Left colon (tissue), 2 donors: ENCODE data around the gene CCDC112. TPM values are rescaled to one million over a fixed set of nuclear protein-coding genes. Genes with fewer than 3 reads are reported as not detected.
"Not testable (repeated sequence)": the region's sequence is repeated elsewhere in the genome, so short reads cannot be mapped to it uniquely, and the experiment has no call there.

ENCODE experiments used
- ATAC-seq: fragments of 200-7000 bp; cut with Tn5 transposase; one replicate; pipeline ENCODE4 v1.9.1; 2020; ENCODE audit warnings: mild to moderate bottlenecking, moderate library complexity
- DNase-seq, 2 donors: peaks; one replicate each; pipeline ENCODE4 v3.0.0-alpha.2; 2020
- intact Hi-C, 2 donors: fragments of 100-400 bp; cut with DNase I in 1 of 2; cut with micrococcal nuclease in 1 of 2; formaldehyde crosslinking; loops; one replicate each; pipeline versions ENCODE4 v1.11.2 to v1.14.0; 2022; cut with DNase I, micrococcal nuclease
- long read RNA-seq: library from polyadenylated mRNA; unstranded; transcript quantifications from one replicate; pipeline ENCODE4 v2.0.0, GENCODE V29; 2021
- total RNA-seq, 2 donors: library from RNA; stranded (reverse); fragmentation: NEBNext Ultra II Directional; extraction: Animal tissue kit (Norgen Biotek cat#: 25700); gene quantifications; one replicate each; pipeline ENCODE4 v1.2.1, GENCODE V29; 2021
- donor health status: DM: no; HTN: no; CAD: no.
- donor health status: DM: yes; HTN: yes; CAD: no.

CCDC112 gene, protein sequence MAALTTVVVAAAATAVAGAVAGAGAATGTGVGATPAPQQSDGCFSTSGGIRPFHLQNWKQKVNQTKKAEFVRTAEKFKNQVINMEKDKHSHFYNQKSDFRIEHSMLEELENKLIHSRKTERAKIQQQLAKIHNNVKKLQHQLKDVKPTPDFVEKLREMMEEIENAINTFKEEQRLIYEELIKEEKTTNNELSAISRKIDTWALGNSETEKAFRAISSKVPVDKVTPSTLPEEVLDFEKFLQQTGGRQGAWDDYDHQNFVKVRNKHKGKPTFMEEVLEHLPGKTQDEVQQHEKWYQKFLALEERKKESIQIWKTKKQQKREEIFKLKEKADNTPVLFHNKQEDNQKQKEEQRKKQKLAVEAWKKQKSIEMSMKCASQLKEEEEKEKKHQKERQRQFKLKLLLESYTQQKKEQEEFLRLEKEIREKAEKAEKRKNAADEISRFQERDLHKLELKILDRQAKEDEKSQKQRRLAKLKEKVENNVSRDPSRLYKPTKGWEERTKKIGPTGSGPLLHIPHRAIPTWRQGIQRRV
- 10 to 100 TPM in 1 of 2 donors, 1 to 10 TPM in 1; 8.4 to 10.8 TPM for total RNA-seq
- long read RNA-seq, partial matches to known transcripts = 4 of 11 reads
- long read RNA-seq, other reads (novel, unspliced or antisense) = 3 of 11 reads

DNA sequence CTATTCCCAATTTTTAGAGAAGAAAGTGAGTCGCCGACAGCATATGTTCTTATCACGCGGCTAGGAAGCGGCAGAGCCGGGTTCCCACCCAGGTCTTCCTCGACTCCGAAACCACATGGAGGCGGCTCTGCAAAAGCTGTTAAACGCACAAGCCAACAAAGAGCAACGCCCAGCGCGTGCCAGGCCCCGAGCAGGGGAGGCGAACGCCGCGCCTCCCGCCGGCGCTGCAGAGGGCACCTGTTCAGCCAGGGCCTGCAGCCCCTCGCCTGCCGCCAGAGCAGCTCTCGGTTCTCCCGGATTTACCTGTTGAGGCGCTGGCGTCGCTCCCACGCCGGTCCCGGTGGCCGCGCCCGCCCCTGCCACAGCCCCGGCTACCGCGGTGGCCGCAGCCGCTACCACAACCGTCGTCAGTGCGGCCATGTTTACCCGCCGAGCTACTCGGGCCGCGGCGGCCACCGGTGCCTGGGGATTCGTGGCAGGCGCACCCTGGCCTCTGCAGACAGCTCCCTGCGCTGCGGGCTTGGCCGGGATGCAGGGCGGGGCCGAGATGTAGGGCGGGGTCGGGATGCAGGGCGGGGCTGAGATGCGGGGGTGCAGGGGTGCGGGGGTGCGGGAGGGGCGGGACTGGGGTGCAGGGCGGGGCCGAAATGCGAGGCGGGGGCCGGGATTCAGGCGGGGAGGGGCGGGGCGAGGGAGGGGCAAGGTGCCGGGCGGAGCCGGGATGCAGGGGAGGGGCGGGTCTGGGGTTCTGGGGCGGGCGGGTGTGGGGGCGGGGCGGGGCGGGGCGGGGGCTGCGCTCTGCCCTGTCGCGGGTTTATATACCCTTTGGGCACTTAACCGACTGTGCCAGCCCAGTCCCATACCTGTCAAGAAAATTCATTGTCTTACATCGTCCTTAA lies at the start of gene CCDC112:
Gene CCDC112 (minus strand): TSS at position 531 of the 899 bp plus-strand sequence. CDS start 111 bp downstream, at position 420.
- intact Hi-C loops = no loop called here
- ATAC-seq (peak; percentile 88), DNase-seq (peak; percentile 88 to 91)

DNA sequence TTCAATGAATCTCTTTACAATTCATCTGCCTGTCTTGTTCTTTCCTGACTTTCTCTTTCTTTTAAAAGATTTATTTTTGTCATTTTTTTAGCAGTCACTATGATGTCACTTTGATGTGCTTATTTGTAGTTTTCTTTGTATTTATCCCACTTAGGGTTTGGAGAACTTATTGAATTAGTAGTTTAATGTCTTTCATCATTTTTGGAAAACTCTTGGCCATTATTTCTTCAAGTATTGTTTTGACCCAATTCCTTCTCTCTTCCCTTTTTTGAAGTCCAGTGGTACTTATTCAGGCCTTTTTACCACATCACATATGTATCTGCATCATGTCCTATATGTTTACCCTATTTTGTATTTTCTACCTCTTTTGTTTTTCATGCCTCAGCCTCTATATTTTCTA lies 48.9 kb upstream of the CCDC112 start:
- intact Hi-C loops = no loop called here
- ATAC-seq (no peak), DNase-seq (no peak)

DNA sequence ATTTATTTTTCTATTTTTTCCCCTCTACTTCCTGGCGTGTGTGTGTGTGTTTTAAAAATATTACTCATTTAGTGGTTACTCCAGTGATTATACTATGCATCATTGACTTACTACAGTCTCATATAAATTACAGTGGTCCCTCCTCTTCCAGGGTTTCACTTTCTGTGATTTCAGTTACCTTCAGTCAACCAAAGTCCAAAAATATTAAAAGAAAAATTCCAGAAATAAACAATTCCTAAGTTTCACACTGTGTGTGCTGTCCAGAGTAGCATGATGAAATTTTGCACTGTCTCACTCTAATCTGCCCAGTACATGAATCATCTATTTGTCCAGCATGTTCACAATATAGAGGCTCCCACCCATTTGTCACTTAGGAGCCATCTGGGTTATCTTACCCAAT lies 47.4 kb upstream of the CCDC112 start:
- intact Hi-C loops = no loop called here
- ATAC-seq (peak; percentile 43), DNase-seq (no peak)

DNA sequence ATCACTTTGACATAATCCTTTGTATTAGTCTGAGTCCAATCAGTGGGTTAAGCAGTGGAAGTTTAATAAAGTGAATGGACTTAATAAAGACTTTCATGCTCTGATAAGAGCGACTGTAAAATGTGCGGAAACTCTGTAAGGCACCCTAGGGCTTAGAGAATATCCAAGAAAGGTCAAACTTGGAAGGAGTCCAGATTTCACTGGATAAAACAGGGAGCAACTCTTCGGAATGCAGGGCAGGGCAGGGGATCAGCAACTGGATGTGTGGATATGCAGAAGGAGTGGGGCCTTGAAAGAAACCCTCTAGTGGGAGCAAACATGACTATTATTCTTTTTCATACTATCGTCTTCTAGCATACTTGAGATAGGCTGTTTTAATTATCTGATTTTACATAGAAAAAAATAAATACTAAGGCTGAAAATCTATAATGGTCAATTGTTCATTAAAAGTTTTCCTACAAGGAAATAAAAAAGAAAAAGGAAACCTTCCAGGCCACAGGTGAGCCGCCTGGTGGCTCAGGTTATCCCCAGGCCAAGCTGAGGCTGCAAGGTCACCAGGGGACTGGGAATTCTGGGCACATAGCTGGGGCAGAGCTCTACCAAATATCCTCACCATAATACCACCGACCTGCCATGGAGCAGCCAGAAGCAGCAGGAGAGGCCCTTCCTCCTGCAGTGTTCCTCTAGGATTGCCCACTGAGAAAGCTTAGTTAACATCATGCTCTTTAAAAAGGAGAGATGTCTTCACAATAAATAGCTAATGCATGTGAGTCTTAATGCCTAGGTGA lies 46.3 kb upstream of the CCDC112 start:
- no peak for DNase-seq
- no peak for ATAC-seq
- intact Hi-C loops = no loop called here

DNA sequence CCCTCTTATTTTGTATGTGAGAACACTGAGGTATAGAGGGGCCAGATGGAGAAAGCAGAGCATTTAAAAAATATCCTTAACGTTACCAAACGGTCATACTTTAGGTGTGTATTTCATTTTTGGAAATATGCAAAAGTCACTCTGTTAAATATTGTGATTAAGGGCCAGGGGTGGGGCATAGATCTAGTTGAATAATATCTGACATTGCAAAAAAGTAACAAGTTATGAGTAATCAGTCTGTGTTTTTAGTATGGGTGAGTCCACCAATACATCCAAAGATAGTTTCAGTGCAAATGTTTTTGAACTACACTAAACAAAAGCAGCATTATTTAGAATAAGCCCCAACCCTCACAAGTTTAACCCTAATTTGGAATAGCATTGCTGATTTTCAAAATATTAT lies 45.3 kb upstream of the CCDC112 start:
- DNase-seq (no peak), ATAC-seq (no peak)
- intact Hi-C loops = no loop called here

DNA sequence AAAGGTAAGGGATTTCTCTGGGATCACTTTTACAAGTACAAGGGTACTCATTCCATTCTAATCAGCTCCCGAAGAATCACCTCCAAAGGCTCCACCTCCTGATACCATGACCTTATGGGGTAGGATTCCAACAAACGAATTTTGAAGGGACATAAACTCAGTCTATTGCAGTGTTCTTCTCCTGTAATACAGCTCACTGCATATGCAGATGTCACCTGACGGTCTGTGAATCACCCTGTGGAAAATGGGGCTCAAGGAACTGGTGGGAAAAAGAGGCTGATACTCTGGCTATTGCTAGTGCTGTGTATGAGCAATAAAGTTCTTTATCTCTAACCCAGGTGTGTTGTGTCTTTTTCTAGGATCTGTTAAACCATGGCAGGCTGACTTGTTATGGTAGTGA lies 42.4 kb upstream of the CCDC112 start:
- ATAC-seq = no peak
- DNase-seq = no peak
- intact Hi-C loops = no loop called here

DNA sequence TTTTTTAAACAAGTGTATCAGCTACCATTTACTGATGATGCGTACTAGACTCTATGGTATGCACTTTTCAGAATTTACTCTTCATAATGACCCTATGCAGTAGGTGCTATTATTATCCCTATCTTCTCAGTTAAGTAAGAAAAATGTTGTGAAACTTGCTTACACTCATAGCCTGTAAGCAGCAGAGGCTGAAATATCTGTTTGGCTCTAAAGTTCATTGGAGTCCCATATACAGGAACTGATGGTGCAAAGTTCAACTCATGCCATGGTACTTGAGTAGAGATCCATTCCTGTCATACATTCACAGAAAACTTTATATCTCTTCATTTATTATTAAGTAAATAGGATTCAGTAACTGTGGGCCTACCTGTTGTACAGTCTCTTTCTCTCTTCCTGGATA lies 41.4 kb upstream of the CCDC112 start:
- intact Hi-C loops = no loop called here
- ATAC-seq = peak; percentile 99
- no peak for DNase-seq

DNA sequence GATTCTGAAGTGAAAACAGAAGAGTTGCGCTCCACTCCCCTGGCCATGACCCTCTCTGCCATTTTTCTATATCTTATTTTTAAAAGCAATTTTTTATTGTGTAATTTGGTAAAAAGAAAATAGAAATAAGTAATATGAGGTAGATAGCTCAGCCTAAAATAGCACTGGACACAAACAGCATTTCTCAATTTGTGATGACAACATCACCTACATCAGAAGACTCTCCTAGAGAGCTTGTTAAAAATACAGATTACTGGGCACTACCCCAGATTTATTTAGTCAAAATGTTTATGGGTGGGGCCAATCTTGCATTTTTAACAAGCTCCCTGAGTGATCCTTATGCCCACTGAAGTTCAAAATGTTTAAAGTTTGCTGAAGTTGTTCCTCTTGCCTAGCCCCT lies 40.5 kb upstream of the CCDC112 start:
- intact Hi-C loops = no loop called here
- DNase-seq (no peak), ATAC-seq (no peak)

DNA sequence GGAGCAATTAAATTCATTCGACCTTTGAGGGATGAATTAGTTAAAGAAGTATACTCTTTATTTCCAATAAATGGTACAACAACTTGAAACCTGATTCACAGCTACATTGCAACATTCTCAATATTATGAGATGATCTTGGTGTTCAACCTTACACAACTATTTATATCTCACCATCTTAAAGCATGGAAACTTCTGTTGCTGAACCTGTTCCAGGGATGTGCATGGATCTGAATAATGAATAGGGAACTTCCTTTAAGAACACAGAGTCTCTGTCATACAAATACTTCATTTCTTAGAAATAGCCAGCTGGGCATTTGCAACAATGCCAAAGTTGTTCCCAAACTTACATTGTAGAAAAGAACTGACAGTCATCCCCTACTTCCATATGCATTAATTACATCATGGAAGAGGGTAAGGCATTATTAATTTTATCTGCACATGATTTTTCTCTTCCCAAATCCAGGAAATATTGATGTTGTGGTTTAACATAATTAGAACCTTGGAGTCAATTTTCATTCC lies 39.8 kb upstream of the CCDC112 start:
- ATAC-seq (no peak), DNase-seq (no peak)
- intact Hi-C loops = no loop called here

DNA sequence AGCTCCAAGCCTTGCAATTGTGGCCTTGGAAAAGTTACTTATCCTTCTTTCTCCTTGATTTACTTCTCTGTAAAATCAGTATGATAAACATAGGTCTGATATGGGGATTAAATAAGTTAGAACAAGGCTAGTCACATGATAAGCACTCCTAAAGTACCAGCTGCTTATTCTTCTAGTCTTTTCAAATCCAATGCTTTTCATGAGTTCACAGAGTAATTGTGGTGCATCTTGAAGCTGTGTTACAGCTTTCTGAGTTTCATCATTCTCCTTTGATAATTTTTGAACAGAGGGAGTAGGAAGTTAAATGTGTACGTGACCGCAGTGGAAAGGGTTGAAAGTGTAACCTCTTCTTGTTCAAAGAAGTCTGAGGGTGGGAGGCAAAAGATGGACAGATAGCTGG lies 38.8 kb upstream of the CCDC112 start:
- DNase-seq (no peak), ATAC-seq (no peak)
- intact Hi-C loops = no loop called here

DNA sequence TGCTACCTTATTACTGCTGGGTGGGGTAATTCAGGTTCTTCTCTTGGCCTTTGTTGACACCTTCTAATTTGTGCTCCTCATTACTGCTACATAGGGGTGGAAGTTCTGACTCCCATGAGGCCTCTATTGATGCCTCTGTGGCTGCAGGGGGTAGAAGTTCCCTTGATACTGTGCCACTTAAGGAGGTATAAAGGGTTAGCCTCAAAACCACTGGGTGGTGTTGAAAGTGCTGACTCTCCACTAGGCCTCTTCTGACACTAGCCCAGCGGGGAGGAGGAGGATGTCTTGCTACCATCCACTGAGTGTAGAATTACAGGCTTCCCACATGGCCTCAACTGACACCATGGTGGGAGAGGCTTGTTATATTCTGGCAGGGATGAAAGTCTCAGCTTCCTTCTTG lies 36.7 kb upstream of the CCDC112 start:
- ATAC-seq (no peak), DNase-seq (no peak)
- intact Hi-C loops = no loop called here

DNA sequence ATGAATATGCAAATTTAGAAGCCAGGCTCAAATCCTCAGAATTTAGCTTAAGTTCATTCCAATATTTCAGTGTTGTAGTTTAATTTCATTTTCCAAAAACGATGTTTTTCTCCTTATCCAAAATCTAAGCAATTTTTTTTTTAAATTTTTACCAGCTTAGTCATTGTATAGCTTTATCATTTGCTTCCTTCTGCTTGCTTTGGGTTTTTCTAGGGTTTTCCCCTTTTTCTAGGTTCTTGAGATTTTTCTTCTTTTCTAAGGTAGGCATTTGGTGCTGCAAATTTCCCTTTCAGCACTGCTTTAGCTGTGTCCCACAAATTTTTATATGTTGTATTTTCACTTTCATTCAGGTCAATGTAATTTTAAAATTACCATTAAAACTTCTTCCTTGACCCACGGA lies 34.4 kb upstream of the CCDC112 start:
- intact Hi-C loops = no loop called here
- no peak for ATAC-seq
- DNase-seq = no peak

DNA sequence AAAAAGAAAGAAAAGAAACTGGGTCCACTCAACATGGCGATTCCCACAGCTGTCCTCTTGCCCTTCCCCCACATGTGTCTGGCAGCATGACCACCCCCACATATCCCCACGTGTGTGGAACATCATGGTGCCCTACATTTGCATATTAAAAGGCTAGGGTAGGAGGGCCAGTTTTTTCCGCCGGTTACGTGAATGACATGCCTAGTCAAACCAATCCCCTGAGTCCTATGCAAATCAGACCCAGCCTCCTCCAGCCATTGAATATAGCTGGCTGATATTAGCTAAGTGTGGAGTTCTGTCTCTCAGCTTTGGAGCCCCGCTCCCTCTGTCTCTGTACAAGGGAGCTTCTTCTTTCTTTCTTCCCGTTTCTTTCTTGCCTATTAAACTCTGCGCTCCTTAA lies 33.0 kb upstream of the CCDC112 start:
- DNase-seq (no peak), ATAC-seq (no peak)

DNA sequence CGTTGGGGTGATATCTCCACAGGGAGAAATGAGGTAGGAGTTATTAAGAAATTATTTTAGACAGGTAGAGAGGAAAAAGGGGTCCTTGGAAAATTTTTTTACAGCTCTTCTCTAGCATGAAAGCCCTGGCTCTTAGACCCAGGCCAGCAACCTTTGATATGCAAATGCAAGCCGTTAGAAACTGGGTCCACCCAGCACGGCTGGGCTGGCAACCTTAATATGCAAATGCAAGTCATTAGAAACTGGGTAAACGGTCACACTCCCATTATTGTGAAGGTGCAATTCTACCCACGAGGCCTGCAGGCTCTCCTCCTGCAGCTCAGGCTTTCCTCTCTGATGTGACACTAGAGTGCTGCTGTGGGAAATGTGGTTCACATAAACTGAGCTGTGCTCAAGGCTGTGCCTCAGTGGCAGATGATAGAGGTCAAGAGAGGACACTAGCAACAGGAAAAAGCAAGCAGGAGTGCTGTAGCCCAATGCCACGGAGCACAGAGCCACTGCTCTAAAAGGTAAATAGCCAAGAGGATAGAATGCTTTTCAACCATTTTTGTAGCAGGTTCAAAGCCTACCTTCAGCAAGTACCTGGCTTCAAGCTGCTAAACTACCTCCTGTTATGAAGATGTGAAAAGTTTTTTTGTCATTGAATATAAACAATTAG lies 32.3 kb upstream of the CCDC112 start:
- DNase-seq = peak in 1 of 2 donors; percentile 17
- intact Hi-C loops = not testable (repeated sequence)
- ATAC-seq = peak; percentile 76

More for the DNA sequence above, 33.0 kb upstream of the CCDC112 start:
- intact Hi-C loops = no loop called here

DNA sequence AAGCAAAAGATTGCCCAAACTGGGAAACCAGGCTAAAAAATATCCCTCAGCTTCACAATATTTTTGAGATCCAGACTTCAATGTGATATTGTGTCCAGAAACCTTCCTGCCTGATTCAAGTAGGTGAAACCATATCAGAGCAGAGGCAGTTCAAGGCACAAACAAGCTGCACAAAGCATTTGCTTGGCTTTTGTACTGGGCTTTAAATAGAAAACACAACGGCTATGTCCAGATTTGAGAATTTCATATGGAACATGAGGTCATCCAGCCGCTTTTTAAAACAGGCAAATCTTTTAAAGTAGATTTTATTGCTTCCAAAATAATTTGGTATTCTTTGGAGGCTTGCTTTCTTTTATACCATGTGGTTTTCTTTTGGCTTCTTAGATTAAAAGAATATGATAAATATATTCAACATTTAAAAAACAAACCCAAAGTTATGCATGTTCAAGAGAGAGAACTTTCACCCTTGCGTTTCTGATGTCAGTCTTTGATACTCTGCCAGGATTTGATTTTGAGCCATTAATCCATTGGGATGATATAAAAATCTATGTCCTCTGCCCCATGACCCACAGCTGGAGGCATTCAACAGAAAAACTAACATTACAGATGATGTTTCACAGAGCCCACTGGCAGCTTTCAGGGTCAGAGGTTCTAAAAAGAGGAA lies 29.0 kb upstream of the CCDC112 start:
- DNase-seq (no peak), ATAC-seq (no peak)
- intact Hi-C loops = no loop called here

DNA sequence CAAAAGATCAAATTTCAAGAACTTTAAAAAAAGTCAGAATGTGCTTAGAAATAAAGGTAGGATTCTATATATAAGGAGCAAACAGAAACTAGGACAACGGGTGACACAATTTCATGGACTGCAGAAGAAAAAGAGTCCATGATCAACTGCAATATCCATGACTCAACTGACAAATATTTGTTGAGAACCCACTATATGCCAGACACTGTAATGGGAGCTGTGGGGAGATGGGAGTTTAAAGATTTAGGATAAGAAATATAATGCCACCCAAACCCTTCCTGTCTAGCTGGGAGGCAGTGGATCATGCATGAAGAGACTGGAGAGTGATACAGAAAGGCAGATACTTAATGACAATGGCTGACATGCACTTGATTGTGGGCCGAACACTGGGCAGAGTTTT lies 27.6 kb upstream of the CCDC112 start:
- ATAC-seq (no peak), DNase-seq (no peak)
- intact Hi-C loops = no loop called here

DNA sequence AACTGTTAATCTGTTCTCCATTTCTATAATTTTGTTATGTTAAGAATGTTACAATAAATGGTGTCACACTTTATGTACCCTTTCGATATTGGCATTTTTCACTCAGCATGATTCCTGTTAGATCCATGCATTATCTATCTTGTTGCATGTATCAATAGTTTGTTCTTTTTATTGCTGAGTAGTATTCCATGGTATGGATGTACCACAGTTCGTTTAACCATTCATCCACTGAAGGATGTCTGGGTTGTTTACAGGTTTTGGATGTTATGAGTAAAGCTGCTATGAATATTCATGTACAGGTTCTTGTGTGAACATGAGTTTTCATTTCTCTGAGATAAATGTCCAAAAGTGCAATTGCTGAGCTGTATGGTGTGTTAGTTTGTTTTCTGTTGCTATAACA lies 26.3 kb upstream of the CCDC112 start:
- DNase-seq = no peak
- intact Hi-C loops = no loop called here
- ATAC-seq = no peak

DNA sequence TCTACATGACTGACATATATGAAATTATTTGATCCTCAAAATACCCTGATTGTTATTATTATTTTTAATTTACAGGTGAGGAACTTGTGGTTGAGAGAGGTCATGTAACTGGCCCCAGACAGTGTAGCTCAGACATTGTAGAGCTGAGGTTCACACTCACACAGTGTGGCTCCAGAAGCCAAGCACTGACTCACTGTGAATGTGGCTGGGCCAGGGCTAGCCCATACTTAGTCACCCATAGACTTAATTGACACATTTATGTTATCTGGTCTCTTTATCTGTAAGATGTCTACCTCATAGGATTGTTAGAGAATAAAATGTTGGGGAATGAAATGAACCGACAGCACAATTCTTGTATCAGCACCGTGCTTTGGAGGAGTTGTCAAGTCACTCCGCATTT lies 24.9 kb upstream of the CCDC112 start:
- DNase-seq (no peak), ATAC-seq (no peak)
- intact Hi-C loops = no loop called here
